Neural crest cell (in vitro differentiated cells): ENCODE data around the gene SLC26A5. TPM values are rescaled to one million over a fixed set of nuclear protein-coding genes. Genes with fewer than 3 reads are reported as not detected.
A peak's percentile ranks its signal among the peaks of the same experiment; 100 is the strongest.

Source experiments
- DNase-seq: peaks from one replicate; pipeline ENCODE4 v3.0.0; 2021; ENCODE audit warnings: low read depth, mixed read lengths, low spot score
- H3K27ac Mint-ChIP-seq: one replicate; pipeline ENCODE4 v1.8.0; 2021; ENCODE audit warnings: mild to moderate bottlenecking, mixed read lengths; ENCODE audit not compliant: unreplicated experiment
- H3K27me3 Mint-ChIP-seq: 2 replicates; pipeline ENCODE4 v1.8.0; 2021; ENCODE audit warnings: low read depth, mild to moderate bottlenecking, mixed read lengths
- H3K36me3 Mint-ChIP-seq: 2 replicates; pipeline ENCODE4 v1.8.0; 2021; ENCODE audit warnings: low read depth, mild to moderate bottlenecking, mixed read lengths
- H3K4me1 Mint-ChIP-seq: 2 replicates; pipeline ENCODE4 v1.8.0; 2021; ENCODE audit warnings: mixed read lengths
- H3K4me3 Mint-ChIP-seq: one replicate; pipeline ENCODE4 v1.8.0; 2021; ENCODE audit warnings: mild to moderate bottlenecking, mixed read lengths
- H3K9me3 Mint-ChIP-seq: 2 replicates; pipeline ENCODE4 v1.8.0; 2021; ENCODE audit warnings: mixed read lengths
- CTCF ChIP-seq: fragments of 200-600 bp; sonication (generic); conservative IDR thresholded peaks from 2 replicates; pipeline ENCODE4 v1.5.0; 2021; ENCODE audit warnings: antibody characterized with exemption, mild to moderate bottlenecking
- total RNA-seq: library from RNA; stranded (reverse); gene quantifications from 2 replicates; pipeline ENCODE4 v1.2.1, GENCODE V29; 2021

Gene SLC26A5
- total RNA-seq, 1 donor from 2014 or later = not detected

GRCh38 chr7:103349805-103350204, 96.2 kb downstream of the SLC26A5 start:
- Mint-ChIP-seq H3K4me1 (peaks cover 27% of the 10 kb centered on the region), H3K27me3 (no peaks in the 10 kb centered on the region), H3K36me3 (no peaks in the 10 kb centered on the region), H3K27ac (no peak overlapping the region), H3K4me3 (peak overlapping the region; percentile 84), H3K9me3 (no peaks in the 10 kb centered on the region)
- no peak for TF ChIP-seq CTCF
- no peak for DNase-seq

- Mint-ChIP-seq H3K4me3 (peak overlapping the region; percentile 99), H3K27ac (no peak overlapping the region), H3K27me3 (no peaks in the 10 kb centered on the region), H3K4me1 (peaks cover 30% of the 10 kb centered on the region), H3K9me3 (no peaks in the 10 kb centered on the region), H3K36me3 (no peaks in the 10 kb centered on the region)
- no peak for TF ChIP-seq CTCF
- DNase-seq = no peak
These were observed 97.0 kb downstream of the SLC26A5 start for GRCh38 chr7:103348959-103349358.

- TF ChIP-seq CTCF = no peak
- Mint-ChIP-seq H3K36me3 (no peaks in the 10 kb centered on the region), H3K27ac (no peak overlapping the region), H3K9me3 (no peaks in the 10 kb centered on the region), H3K4me1 (peaks cover 35% of the 10 kb centered on the region), H3K27me3 (no peaks in the 10 kb centered on the region), H3K4me3 (peak overlapping the region; percentile 99)
- no peak for DNase-seq
These were observed 97.6 kb downstream of the SLC26A5 start for GRCh38 chr7:103348452-103348851.

- no peak for TF ChIP-seq CTCF
- Mint-ChIP-seq H3K9me3 (no peaks in the 10 kb centered on the region), H3K36me3 (no peaks in the 10 kb centered on the region), H3K4me1 (peaks cover 37% of the 10 kb centered on the region), H3K27ac (peak within 1 kb of the TSS; percentile 99), H3K4me3 (peak within 1 kb of the TSS; percentile 99), H3K27me3 (no peaks in the 10 kb centered on the region)
- DNase-seq = peak; percentile 69
These were observed 98.3 kb downstream of the SLC26A5 start, which contains the start of gene PSMC2 for GRCh38 chr7:103347507-103348267. Gene PSMC2, plus strand, starts transcription at chr7:103347643. Its CDS starts 69 bp downstream, at chr7:103347712.

GRCh38 chr7:103346396-103346795, 99.6 kb downstream of the SLC26A5 start:
- Mint-ChIP-seq H3K27ac (no peak overlapping the region), H3K27me3 (no peaks in the 10 kb centered on the region), H3K36me3 (no peaks in the 10 kb centered on the region), H3K9me3 (no peaks in the 10 kb centered on the region), H3K4me3 (peak overlapping the region; percentile 99), H3K4me1 (peaks cover 44% of the 10 kb centered on the region)
- no peak for TF ChIP-seq CTCF
- no peak for DNase-seq
